SK-N-SH treated with all-trans-retinoic acid at 6 μM for 48 hours (cell line): ENCODE measurements around the gene FAR1.

Experiments used
- ATAC-seq: fragments of 200-7000 bp; cut with Tn5 transposase; 3 replicates; pipeline ENCODE4 v1.9.1; 2020; ENCODE audit warnings: mild to moderate bottlenecking, moderate library complexity
- ARNTL ChIP-seq: fragments of 450-650 bp; formaldehyde crosslinking; IDR thresholded peaks from 2 replicates; pipeline ENCODE4 v1.5.0; 2020; ENCODE audit warnings: low read depth, mild to moderate bottlenecking, moderate library complexity, borderline replicate concordance
- BACH2 ChIP-seq: fragments of 250-450 bp; sonication (Bioruptor Pico); IDR thresholded peaks from 2 replicates; pipeline ENCODE4 v1.9.0; 2021; ENCODE audit warnings: mild to moderate bottlenecking, borderline replicate concordance
- CSDC2 ChIP-seq: fragments of 250-450 bp; sonication (Bioruptor Pico); IDR thresholded peaks from 2 replicates; pipeline ENCODE4 v1.5.0; 2020; ENCODE audit warnings: mild to moderate bottlenecking, moderate library complexity
- CSRNP3 ChIP-seq: fragments of 250-450 bp; sonication (Bioruptor Pico); IDR thresholded peaks from 2 replicates; pipeline ENCODE4 v1.5.1; 2021; ENCODE audit warnings: mild to moderate bottlenecking, moderate library complexity
- ESRRG ChIP-seq: fragments of 250-450 bp; sonication (Bioruptor Pico); IDR thresholded peaks from 2 replicates; pipeline ENCODE4 v1.6.1; 2021; ENCODE audit warnings: mild to moderate bottlenecking
- GLIS3 ChIP-seq: fragments of 250-450 bp; sonication (Bioruptor Pico); IDR thresholded peaks from 2 replicates; pipeline ENCODE4 v1.5.0; 2020; ENCODE audit warnings: mild to moderate bottlenecking, moderate library complexity
- ISL1 ChIP-seq: fragments of 250-450 bp; sonication (Bioruptor Pico); IDR thresholded peaks from 2 replicates; pipeline ENCODE4 v2.1.2; 2022; ENCODE audit warnings: mild to moderate bottlenecking, moderate library complexity
- OSR1 ChIP-seq: fragments of 250-450 bp; sonication (Bioruptor Pico); IDR thresholded peaks from 2 replicates; pipeline ENCODE4 v1.8.0; 2022; ENCODE audit warnings: moderate library complexity, mild to moderate bottlenecking, inconsistent platforms
- PATZ1 ChIP-seq: fragments of 250-450 bp; sonication (Bioruptor Pico); IDR thresholded peaks from 2 replicates; pipeline ENCODE4 v1.8.0; 2020; ENCODE audit warnings: mild to moderate bottlenecking, moderate library complexity, borderline replicate concordance
- POU6F1 ChIP-seq: fragments of 250-450 bp; sonication (Bioruptor Pico); IDR thresholded peaks from 2 replicates; pipeline ENCODE4 v1.8.0; 2021; ENCODE audit warnings: low read depth, mild to moderate bottlenecking, moderate library complexity, borderline replicate concordance
- RARB ChIP-seq: fragments of 250-450 bp; sonication (Bioruptor Pico); IDR thresholded peaks from 2 replicates; pipeline ENCODE4 v1.8.0; 2021; ENCODE audit warnings: mild to moderate bottlenecking, moderate library complexity
- SNAI2 ChIP-seq: fragments of 250-450 bp; sonication (Bioruptor Pico); IDR thresholded peaks from 2 replicates; pipeline ENCODE4 v1.5.0; 2020; ENCODE audit warnings: mild to moderate bottlenecking, moderate library complexity
- TOX ChIP-seq: fragments of 250-450 bp; sonication (Bioruptor Pico); IDR thresholded peaks from 2 replicates; pipeline ENCODE4 v1.8.0; 2021; ENCODE audit warnings: mild to moderate bottlenecking, moderate library complexity, borderline replicate concordance
- ZC3H10 ChIP-seq: fragments of 250-450 bp; sonication (Bioruptor Pico); IDR thresholded peaks from 2 replicates; pipeline ENCODE4 v1.5.1; 2021; ENCODE audit warnings: mild to moderate bottlenecking, moderate library complexity
- ZFP3 ChIP-seq: fragments of 250-450 bp; sonication (Bioruptor Pico); IDR thresholded peaks from 2 replicates; pipeline ENCODE4 v1.5.0; 2020; ENCODE audit warnings: mild to moderate bottlenecking, moderate library complexity
- ZFP30 ChIP-seq: fragments of 450-650 bp; formaldehyde crosslinking; IDR thresholded peaks from 2 replicates; pipeline ENCODE4 v1.5.0; 2022; ENCODE audit warnings: mild to moderate bottlenecking, moderate library complexity
- ZNF565 ChIP-seq: fragments of 450-650 bp; formaldehyde crosslinking; conservative IDR thresholded peaks from 2 replicates; pipeline ENCODE4 v1.5.0; 2020; ENCODE audit warnings: low read depth, mild to moderate bottlenecking, moderate library complexity
- ZNF70 ChIP-seq: fragments of 450-650 bp; formaldehyde crosslinking; IDR thresholded peaks from 2 replicates; pipeline ENCODE4 v1.5.0; 2020; ENCODE audit warnings: mild to moderate bottlenecking, moderate library complexity
- ZNF8 ChIP-seq: fragments of 450-650 bp; formaldehyde crosslinking; IDR thresholded peaks from 2 replicates; pipeline ENCODE4 v1.5.0; 2020; ENCODE audit warnings: mild to moderate bottlenecking, moderate library complexity
- TF ChIP-seq, protein P1 (sequence below): fragments of 250-450 bp; sonication (Bioruptor Pico); IDR thresholded peaks from 2 replicates; pipeline ENCODE4 v1.5.0; 2020; ENCODE audit warnings: mild to moderate bottlenecking, moderate library complexity
- TF ChIP-seq, protein P2 (sequence below): fragments of 250-450 bp; sonication (Bioruptor Pico); IDR thresholded peaks from 2 replicates; pipeline ENCODE4 v1.5.1; 2020; ENCODE audit warnings: low read depth, mild to moderate bottlenecking, moderate library complexity

The FAR1 gene

GRCh38 chr11:13663631-13664071, 4.8 kb upstream of the FAR1 start:
- no peak for ATAC-seq
- TF ChIP-seq, protein P1, sequence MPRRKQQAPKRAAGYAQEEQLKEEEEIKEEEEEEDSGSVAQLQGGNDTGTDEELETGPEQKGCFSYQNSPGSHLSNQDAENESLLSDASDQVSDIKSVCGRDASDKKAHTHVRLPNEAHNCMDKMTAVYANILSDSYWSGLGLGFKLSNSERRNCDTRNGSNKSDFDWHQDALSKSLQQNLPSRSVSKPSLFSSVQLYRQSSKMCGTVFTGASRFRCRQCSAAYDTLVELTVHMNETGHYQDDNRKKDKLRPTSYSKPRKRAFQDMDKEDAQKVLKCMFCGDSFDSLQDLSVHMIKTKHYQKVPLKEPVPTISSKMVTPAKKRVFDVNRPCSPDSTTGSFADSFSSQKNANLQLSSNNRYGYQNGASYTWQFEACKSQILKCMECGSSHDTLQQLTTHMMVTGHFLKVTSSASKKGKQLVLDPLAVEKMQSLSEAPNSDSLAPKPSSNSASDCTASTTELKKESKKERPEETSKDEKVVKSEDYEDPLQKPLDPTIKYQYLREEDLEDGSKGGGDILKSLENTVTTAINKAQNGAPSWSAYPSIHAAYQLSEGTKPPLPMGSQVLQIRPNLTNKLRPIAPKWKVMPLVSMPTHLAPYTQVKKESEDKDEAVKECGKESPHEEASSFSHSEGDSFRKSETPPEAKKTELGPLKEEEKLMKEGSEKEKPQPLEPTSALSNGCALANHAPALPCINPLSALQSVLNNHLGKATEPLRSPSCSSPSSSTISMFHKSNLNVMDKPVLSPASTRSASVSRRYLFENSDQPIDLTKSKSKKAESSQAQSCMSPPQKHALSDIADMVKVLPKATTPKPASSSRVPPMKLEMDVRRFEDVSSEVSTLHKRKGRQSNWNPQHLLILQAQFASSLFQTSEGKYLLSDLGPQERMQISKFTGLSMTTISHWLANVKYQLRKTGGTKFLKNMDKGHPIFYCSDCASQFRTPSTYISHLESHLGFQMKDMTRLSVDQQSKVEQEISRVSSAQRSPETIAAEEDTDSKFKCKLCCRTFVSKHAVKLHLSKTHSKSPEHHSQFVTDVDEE (CRISPR knock-in tag) = no peak
- TF ChIP-seq ZFP3 (CRISPR knock-in tag) (no peak), POU6F1 (no peak), ZFP30 (no peak), ZNF70 (no peak), ARNTL (no peak), RARB (no peak), ZNF565 (CRISPR knock-in tag) (no peak), GLIS3 (CRISPR knock-in tag) (no peak), TOX (CRISPR knock-in tag) (no peak), ZC3H10 (CRISPR knock-in tag) (no peak), SNAI2 (no peak), ISL1 (CRISPR knock-in tag) (no peak), ESRRG (CRISPR knock-in tag) (no peak), ZNF8 (CRISPR knock-in tag) (no peak), PATZ1 (CRISPR knock-in tag) (no peak), CSRNP3 (CRISPR knock-in tag) (no peak), CSDC2 (CRISPR knock-in tag) (no peak), OSR1 (CRISPR knock-in tag) (no peak)
- TF ChIP-seq, protein P2, sequence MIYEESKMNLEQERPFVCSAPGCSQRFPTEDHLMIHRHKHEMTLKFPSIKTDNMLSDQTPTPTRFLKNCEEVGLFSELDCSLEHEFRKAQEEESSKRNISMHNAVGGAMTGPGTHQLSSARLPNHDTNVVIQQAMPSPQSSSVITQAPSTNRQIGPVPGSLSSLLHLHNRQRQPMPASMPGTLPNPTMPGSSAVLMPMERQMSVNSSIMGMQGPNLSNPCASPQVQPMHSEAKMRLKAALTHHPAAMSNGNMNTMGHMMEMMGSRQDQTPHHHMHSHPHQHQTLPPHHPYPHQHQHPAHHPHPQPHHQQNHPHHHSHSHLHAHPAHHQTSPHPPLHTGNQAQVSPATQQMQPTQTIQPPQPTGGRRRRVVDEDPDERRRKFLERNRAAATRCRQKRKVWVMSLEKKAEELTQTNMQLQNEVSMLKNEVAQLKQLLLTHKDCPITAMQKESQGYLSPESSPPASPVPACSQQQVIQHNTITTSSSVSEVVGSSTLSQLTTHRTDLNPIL = no peak

DNA sequence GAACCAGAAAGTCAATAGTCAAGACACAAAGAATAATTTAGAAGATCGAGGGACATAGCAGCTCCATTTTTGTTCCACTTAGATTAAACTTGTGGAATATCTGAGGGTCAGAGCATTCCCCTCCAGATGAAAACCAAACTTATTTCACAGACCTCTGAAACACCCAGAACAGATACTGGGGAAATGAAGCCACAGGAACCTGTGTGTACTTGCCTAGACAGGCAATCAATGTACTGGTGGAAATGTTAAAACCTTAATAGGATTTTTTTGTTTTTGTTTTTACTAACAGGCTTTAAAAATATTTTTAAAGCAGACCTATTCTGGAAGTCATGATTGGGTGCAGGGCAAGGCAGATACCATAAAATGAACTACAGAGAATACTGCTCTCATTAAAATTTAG, 4.1 kb upstream of the FAR1 start:
- no peak for ATAC-seq
- TF ChIP-seq, protein P2 = no peak
- TF ChIP-seq GLIS3 (CRISPR knock-in tag) = no peak
- TF ChIP-seq POU6F1 = no peak
- no peak for TF ChIP-seq ZNF70
- TF ChIP-seq PATZ1 (CRISPR knock-in tag) = no peak
- no peak for TF ChIP-seq ZFP3 (CRISPR knock-in tag)
- TF ChIP-seq, protein P1 (CRISPR knock-in tag) = no peak
- no peak for TF ChIP-seq ZFP30
- TF ChIP-seq BACH2 (CRISPR knock-in tag) = no peak
- no peak for TF ChIP-seq ZNF565 (CRISPR knock-in tag)
- TF ChIP-seq ZNF8 (CRISPR knock-in tag) = no peak
- no peak for TF ChIP-seq OSR1 (CRISPR knock-in tag)
- TF ChIP-seq ZC3H10 (CRISPR knock-in tag) = no peak
- no peak for TF ChIP-seq TOX (CRISPR knock-in tag)
